ENCODE data around the gene ZAR1L. TPM values are rescaled to one million over a fixed set of nuclear protein-coding genes. Genes with fewer than 3 reads are reported as not detected.
A peak's percentile ranks its signal among the peaks of the same experiment; 100 is the strongest.

Gene ZAR1L
- total RNA-seq, 1 donor from 2014 or later, result not detected

- intact Hi-C loops (cut with DNase I), result no loop called here
- ATAC-seq, result peak; percentile 79
- Histone ChIP-seq H3K27me3 (no peaks in the 10 kb centered on the region), H3K4me3 (peak overlapping the region; percentile 38), H3K9me3 (no peaks in the 10 kb centered on the region), H3K4me1 (peaks cover 11% of the 10 kb centered on the region), H3K27ac (peak overlapping the region; percentile 47), H3K36me3 (no peaks in the 10 kb centered on the region)
- no peak for DNase-seq
- peak; percentile 86 for TF ChIP-seq CTCF (IDR thresholded peaks at IDR 0.05)
Measured at GRCh38 chr13:32310134-32310706, 4.9 kb downstream of the ZAR1L start.

GRCh38 chr13:32309312-32310133 is 5.6 kb downstream of the ZAR1L start:
- Histone ChIP-seq H3K36me3 (no peaks in the 10 kb centered on the region), H3K27me3 (no peaks in the 10 kb centered on the region), H3K4me3 (peak overlapping the region; percentile 38), H3K27ac (peak overlapping the region; percentile 47), H3K4me1 (peaks cover 8% of the 10 kb centered on the region), H3K9me3 (no peaks in the 10 kb centered on the region)
- ATAC-seq, result peak; percentile 80
- TF ChIP-seq CTCF (IDR thresholded peaks at IDR 0.05), result no peak
- intact Hi-C loops (cut with DNase I), result no loop called here
- no peak for DNase-seq

GRCh38 chr13:32305646-32306045 is 9.5 kb downstream of the ZAR1L start:
- TF ChIP-seq CTCF (IDR thresholded peaks at IDR 0.05), result no peak
- intact Hi-C loops (cut with DNase I), result no loop called here
- ATAC-seq, result no peak

GRCh38 chr13:32302461-32302860 is 12.7 kb downstream of the ZAR1L start:
- intact Hi-C loops (cut with DNase I), result no loop called here
- TF ChIP-seq CTCF (IDR thresholded peaks at IDR 0.05), result no peak
- ATAC-seq (no peak), DNase-seq (no peak)
- no peak overlapping the region for H3K27ac ChIP-seq
- H3K4me1 ChIP-seq, result no peaks in the 10 kb centered on the region
- no peaks in the 10 kb centered on the region for H3K27me3 ChIP-seq
- H3K9me3 ChIP-seq, result no peaks in the 10 kb centered on the region
- H3K36me3 ChIP-seq, result no peaks in the 10 kb centered on the region
- H3K4me3 ChIP-seq, result no peak overlapping the region

More at GRCh38 chr13:32305646-32306045, 9.5 kb downstream of the ZAR1L start:
- Histone ChIP-seq H3K27me3 (no peaks in the 10 kb centered on the region), H3K9me3 (no peaks in the 10 kb centered on the region), H3K27ac (no peak overlapping the region), H3K4me1 (peaks cover 8% of the 10 kb centered on the region), H3K4me3 (no peak overlapping the region), H3K36me3 (no peaks in the 10 kb centered on the region)
- DNase-seq, result no peak

GRCh38 chr13:32300920-32301319 is 14.2 kb downstream of the ZAR1L start:
- Histone ChIP-seq H3K9me3 (no peaks in the 10 kb centered on the region), H3K4me3 (no peak overlapping the region), H3K27ac (no peak overlapping the region), H3K27me3 (no peaks in the 10 kb centered on the region), H3K4me1 (no peaks in the 10 kb centered on the region), H3K36me3 (peaks cover 7% of the 10 kb centered on the region)
- DNase-seq (no peak), ATAC-seq (no peak)
- intact Hi-C loops (cut with DNase I), result no loop called here
- TF ChIP-seq CTCF (IDR thresholded peaks at IDR 0.05), result no peak
